ENCODE results near the gene ATP8A2. TPM values are rescaled to one million over a fixed set of nuclear protein-coding genes. Genes with fewer than 3 reads are reported as not detected.

The ATP8A2 gene
- total RNA-seq, 1 donor = 0.72 TPM

DNA sequence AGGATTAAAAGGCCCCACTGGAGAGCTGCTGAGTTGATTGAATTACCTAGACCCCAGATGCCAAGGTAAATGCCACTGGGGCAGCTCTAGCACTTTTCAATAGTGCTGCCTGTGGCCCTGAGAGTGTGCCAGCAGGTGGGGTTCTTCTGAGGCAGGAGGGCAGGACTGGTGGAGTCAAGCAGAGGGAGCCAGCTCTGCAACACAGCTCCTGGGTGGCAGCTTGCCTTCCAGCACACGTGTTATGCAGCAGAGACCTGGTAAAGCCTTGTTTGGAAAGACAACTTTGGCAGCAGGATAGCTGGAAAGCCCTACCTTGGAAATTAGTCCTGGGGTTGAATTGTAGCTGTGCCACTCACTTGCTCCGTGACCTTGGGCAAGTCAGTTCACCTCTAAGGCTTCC is 306.6 kb downstream of the ATP8A2 start:
- no peak overlapping the region for H3K4me3 ChIP-seq (ENCODE audit: insufficient read depth, low read length)
- TF ChIP-seq, protein P1, sequence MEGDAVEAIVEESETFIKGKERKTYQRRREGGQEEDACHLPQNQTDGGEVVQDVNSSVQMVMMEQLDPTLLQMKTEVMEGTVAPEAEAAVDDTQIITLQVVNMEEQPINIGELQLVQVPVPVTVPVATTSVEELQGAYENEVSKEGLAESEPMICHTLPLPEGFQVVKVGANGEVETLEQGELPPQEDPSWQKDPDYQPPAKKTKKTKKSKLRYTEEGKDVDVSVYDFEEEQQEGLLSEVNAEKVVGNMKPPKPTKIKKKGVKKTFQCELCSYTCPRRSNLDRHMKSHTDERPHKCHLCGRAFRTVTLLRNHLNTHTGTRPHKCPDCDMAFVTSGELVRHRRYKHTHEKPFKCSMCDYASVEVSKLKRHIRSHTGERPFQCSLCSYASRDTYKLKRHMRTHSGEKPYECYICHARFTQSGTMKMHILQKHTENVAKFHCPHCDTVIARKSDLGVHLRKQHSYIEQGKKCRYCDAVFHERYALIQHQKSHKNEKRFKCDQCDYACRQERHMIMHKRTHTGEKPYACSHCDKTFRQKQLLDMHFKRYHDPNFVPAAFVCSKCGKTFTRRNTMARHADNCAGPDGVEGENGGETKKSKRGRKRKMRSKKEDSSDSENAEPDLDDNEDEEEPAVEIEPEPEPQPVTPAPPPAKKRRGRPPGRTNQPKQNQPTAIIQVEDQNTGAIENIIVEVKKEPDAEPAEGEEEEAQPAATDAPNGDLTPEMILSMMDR (IDR thresholded peaks at IDR 0.05; ENCODE audit: extremely low read depth, low read depth, low read length) = no peak
- H3K9me3 ChIP-seq (ENCODE audit: low read depth, low read length) = no peaks in the 10 kb centered on the region
- no peak for DNase-seq (ENCODE audit: insufficient read length, low spot score, missing footprints)
- H3K36me3 ChIP-seq (ENCODE audit: insufficient read depth, low read length) = no peaks in the 10 kb centered on the region
- no peaks in the 10 kb centered on the region for H3K4me1 ChIP-seq (ENCODE audit: insufficient read depth, low read length)
- no peak overlapping the region for H2AFZ ChIP-seq (ENCODE audit: low read length)
- H3K27ac ChIP-seq (ENCODE audit: low read depth, low read length) = no peak overlapping the region
- H3K27me3 ChIP-seq (ENCODE audit: insufficient read depth, low read length) = no peaks in the 10 kb centered on the region
- no peaks in the 10 kb centered on the region for H4K20me1 ChIP-seq (ENCODE audit: insufficient read depth, low read length)
- no peaks in the 10 kb centered on the region for H3K79me2 ChIP-seq (ENCODE audit: insufficient read depth, low read length)
- H3K4me2 ChIP-seq (ENCODE audit: insufficient read depth, low read length) = no peak overlapping the region

DNA sequence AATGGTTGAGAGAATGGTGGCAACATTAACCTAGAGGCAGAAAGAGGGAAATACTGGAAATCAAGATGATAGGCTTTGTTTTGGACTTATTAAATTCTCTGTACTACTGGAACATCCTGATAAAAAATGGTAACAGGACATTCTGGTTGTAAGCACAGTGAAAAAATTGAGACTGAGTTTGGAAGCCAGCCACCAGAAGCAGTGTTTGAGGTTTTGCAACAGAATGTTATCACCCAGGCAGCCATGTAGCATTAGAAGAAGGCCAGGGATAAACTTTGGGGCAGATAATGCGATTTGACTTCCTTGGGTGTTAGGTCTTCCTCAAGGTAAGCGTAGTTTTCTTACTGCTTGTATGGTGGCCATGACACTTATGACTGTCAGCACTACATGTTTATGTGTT is 307.4 kb downstream of the ATP8A2 start:
- Histone ChIP-seq H3K4me2 (ENCODE audit: insufficient read depth, low read length) (no peak overlapping the region), H2AFZ (ENCODE audit: low read length) (no peak overlapping the region), H3K79me2 (ENCODE audit: insufficient read depth, low read length) (no peaks in the 10 kb centered on the region), H3K27me3 (ENCODE audit: insufficient read depth, low read length) (no peaks in the 10 kb centered on the region), H3K4me1 (ENCODE audit: insufficient read depth, low read length) (no peaks in the 10 kb centered on the region), H3K27ac (ENCODE audit: low read depth, low read length) (no peak overlapping the region), H3K9me3 (ENCODE audit: low read depth, low read length) (no peaks in the 10 kb centered on the region), H3K4me3 (ENCODE audit: insufficient read depth, low read length) (no peak overlapping the region), H4K20me1 (ENCODE audit: insufficient read depth, low read length) (no peaks in the 10 kb centered on the region), H3K36me3 (ENCODE audit: insufficient read depth, low read length) (no peaks in the 10 kb centered on the region)
- DNase-seq (ENCODE audit: insufficient read length, low spot score, missing footprints) = no peak
- TF ChIP-seq, protein P1 (IDR thresholded peaks at IDR 0.05; ENCODE audit: extremely low read depth, low read depth, low read length) = no peak

DNA sequence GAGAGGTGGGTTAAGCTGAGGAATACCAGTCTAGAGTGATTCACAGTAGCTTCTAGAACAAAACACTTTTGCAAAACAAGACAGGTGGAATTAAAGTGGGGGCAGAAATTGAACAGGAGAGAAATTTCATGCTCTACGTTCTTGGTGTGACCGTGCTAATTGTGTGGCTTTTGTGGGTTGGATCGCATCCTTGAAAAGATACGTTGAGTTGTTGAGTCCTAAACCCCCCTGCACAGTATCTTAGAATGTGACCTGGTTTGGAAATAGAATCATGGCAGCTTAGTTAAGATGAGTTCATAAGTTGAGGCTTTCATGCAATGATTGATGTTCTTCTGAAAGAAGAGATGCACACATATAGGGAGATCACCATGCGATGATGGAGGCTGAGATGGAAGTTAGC is 308.2 kb downstream of the ATP8A2 start:
- H3K4me3 ChIP-seq (ENCODE audit: insufficient read depth, low read length) = no peak overlapping the region
- no peak overlapping the region for H3K27ac ChIP-seq (ENCODE audit: low read depth, low read length)
- H2AFZ ChIP-seq (ENCODE audit: low read length) = no peak overlapping the region
- H3K9me3 ChIP-seq (ENCODE audit: low read depth, low read length) = no peaks in the 10 kb centered on the region
- no peaks in the 10 kb centered on the region for H3K4me1 ChIP-seq (ENCODE audit: insufficient read depth, low read length)
- TF ChIP-seq, protein P1 (IDR thresholded peaks at IDR 0.05; ENCODE audit: extremely low read depth, low read depth, low read length) = no peak
- H3K4me2 ChIP-seq (ENCODE audit: insufficient read depth, low read length) = no peak overlapping the region
- H3K79me2 ChIP-seq (ENCODE audit: insufficient read depth, low read length) = no peaks in the 10 kb centered on the region
- no peak for DNase-seq (ENCODE audit: insufficient read length, low spot score, missing footprints)
- H4K20me1 ChIP-seq (ENCODE audit: insufficient read depth, low read length) = no peaks in the 10 kb centered on the region
- no peaks in the 10 kb centered on the region for H3K27me3 ChIP-seq (ENCODE audit: insufficient read depth, low read length)
- H3K36me3 ChIP-seq (ENCODE audit: insufficient read depth, low read length) = no peaks in the 10 kb centered on the region

DNA sequence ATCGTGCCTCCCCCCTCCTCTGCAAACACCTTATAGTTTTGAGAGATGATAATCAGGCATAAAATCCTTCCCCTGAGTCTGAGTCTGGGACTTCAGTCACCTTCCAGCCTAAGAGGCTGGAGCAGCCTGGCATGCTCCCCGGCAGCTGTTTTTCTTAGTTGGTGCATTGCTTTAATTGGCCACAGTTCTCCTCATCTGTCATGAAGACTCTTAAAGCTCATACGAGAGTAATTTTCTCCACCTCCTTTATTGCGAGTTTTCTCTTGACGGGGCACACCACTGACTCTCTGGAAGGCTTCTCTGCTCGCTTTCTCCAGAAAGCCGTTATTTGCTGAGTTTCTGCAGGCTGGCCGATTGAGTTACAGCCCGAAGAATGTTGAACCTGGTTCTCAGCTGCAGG is 310.5 kb downstream of the ATP8A2 start:
- no peak overlapping the region for H3K4me2 ChIP-seq (ENCODE audit: insufficient read depth, low read length)
- TF ChIP-seq, protein P1 (IDR thresholded peaks at IDR 0.05; ENCODE audit: extremely low read depth, low read depth, low read length) = no peak
- no peaks in the 10 kb centered on the region for H3K27me3 ChIP-seq (ENCODE audit: insufficient read depth, low read length)
- DNase-seq (ENCODE audit: insufficient read length, low spot score, missing footprints) = no peak
- no peaks in the 10 kb centered on the region for H3K36me3 ChIP-seq (ENCODE audit: insufficient read depth, low read length)
- H4K20me1 ChIP-seq (ENCODE audit: insufficient read depth, low read length) = no peaks in the 10 kb centered on the region
- H3K4me3 ChIP-seq (ENCODE audit: insufficient read depth, low read length) = no peak overlapping the region
- H3K27ac ChIP-seq (ENCODE audit: low read depth, low read length) = no peak overlapping the region
- no peak overlapping the region for H2AFZ ChIP-seq (ENCODE audit: low read length)
- H3K79me2 ChIP-seq (ENCODE audit: insufficient read depth, low read length) = no peaks in the 10 kb centered on the region
- H3K9me3 ChIP-seq (ENCODE audit: low read depth, low read length) = no peaks in the 10 kb centered on the region
- no peaks in the 10 kb centered on the region for H3K4me1 ChIP-seq (ENCODE audit: insufficient read depth, low read length)

All from osteoblast (primary cell).